ENCODE measurements around the gene FAM98C.

FAM98C gene

DNA sequence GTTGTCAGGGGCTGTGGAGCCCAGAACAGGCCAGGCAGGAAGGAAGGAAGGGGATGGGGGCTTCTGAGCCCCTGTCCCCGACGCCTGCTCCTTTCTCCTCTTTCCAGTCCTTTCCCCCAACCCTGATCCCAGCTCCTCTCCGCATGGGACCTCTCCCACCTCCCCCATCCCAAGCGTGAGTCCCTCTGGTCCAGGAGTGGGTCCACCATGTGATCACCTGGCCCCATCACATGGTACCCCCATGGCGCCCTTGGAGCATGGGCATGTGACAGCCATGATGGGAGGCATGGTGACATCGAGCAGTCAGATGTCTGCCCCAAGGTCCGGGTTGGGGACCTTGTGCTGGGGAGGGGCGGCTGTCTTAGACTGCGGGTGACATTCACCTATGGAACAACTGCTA lies 39.8 kb downstream of the FAM98C start:
- H3K36me3 Mint-ChIP-seq: no peaks in the 10 kb centered on the region
- no peak overlapping the region for H3K4me3 Mint-ChIP-seq
- peaks cover 5% of the 10 kb centered on the region for H3K27me3 Mint-ChIP-seq
- H3K4me1 Mint-ChIP-seq (ENCODE audit: low read depth): no peaks in the 10 kb centered on the region
- H3K9me3 Mint-ChIP-seq (ENCODE audit: low read depth): no peaks in the 10 kb centered on the region
- no peak overlapping the region for H3K27ac Mint-ChIP-seq

- Mint-ChIP-seq H3K9me3 (ENCODE audit: low read depth) (no peaks in the 10 kb centered on the region), H3K36me3 (no peaks in the 10 kb centered on the region), H3K4me3 (no peak overlapping the region), H3K4me1 (ENCODE audit: low read depth) (no peaks in the 10 kb centered on the region), H3K27ac (no peak overlapping the region), H3K27me3 (peaks cover 2% of the 10 kb centered on the region)
Measured at GRCh38 chr19:38443458-38443999, 40.6 kb downstream of the FAM98C start.

- H3K36me3 Mint-ChIP-seq: no peaks in the 10 kb centered on the region
- no peaks in the 10 kb centered on the region for H3K9me3 Mint-ChIP-seq (ENCODE audit: low read depth)
- H3K4me1 Mint-ChIP-seq (ENCODE audit: low read depth): no peaks in the 10 kb centered on the region
- no peak overlapping the region for H3K4me3 Mint-ChIP-seq
- H3K27ac Mint-ChIP-seq: no peak overlapping the region
- peaks cover 2% of the 10 kb centered on the region for H3K27me3 Mint-ChIP-seq
Measured at GRCh38 chr19:38444026-38444425, 41.1 kb downstream of the FAM98C start.

DNA sequence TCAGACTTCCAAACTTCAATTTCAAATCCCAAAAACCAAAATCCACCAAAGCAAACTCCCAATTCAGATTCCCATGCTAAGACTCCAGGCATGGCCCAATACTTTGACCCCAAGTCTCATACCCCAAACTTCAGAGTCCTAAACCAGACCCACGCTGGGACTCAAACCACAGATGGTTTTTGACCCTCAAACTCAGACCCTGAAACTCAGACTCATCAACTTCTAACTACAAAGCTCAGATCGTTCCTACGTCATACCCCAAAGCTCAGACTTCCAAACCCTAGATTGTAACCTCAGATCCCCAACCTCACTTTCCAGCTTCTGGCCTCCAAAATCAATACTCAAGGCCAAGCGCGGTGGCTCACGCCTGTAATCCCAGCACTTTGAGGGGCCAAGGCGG lies 42.5 kb downstream of the FAM98C start:
- H3K36me3 Mint-ChIP-seq: no peaks in the 10 kb centered on the region
- H3K27me3 Mint-ChIP-seq: peaks cover 2% of the 10 kb centered on the region
- no peaks in the 10 kb centered on the region for H3K4me1 Mint-ChIP-seq (ENCODE audit: low read depth)
- H3K9me3 Mint-ChIP-seq (ENCODE audit: low read depth): no peaks in the 10 kb centered on the region
- H3K4me3 Mint-ChIP-seq: no peak overlapping the region
- H3K27ac Mint-ChIP-seq: peak overlapping the region; percentile 37

DNA sequence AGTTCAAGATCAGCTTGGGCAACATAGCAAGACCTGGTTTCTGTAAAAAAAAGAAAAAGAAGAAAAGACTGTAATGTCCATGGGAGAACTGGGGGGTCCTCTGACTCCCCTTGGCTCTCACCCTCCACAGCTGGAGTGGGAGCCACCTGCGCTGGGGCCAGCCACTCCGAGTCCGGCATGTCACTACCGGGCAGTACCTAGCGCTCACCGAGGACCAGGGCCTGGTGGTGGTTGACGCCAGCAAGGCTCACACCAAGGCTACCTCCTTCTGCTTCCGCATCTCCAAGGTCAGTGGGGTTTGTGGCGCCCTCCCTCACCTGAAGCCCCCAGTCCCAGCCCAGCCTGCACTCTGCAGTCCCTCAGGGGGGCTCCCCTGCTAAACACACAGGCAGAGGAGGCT lies 45.3 kb downstream of the FAM98C start:
- Mint-ChIP-seq H3K36me3 (no peaks in the 10 kb centered on the region), H3K4me3 (no peak overlapping the region), H3K27ac (no peak overlapping the region), H3K4me1 (ENCODE audit: low read depth) (no peaks in the 10 kb centered on the region), H3K9me3 (ENCODE audit: low read depth) (no peaks in the 10 kb centered on the region), H3K27me3 (no peaks in the 10 kb centered on the region)

DNA sequence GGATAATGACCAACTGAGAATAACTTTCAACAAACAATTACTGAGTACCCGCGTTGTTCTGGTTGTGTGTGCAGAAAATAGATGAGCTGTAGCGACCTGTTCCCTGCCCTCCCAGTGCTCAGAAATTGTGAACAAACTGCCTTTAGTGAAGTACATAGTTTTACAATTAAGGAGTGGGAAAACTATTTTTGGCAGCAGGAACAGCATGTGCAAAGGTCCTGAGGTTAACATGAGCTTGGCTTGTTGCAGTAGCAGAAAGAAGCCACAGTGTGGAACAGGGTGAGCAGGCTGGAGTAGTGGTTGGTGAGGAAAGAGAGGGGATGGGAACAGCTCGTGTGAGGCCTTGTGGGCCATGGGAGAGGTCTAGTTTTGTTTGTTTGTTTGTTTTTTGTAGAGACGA lies 46.6 kb downstream of the FAM98C start:
- no peaks in the 10 kb centered on the region for H3K4me1 Mint-ChIP-seq (ENCODE audit: low read depth)
- no peaks in the 10 kb centered on the region for H3K9me3 Mint-ChIP-seq (ENCODE audit: low read depth)
- H3K36me3 Mint-ChIP-seq: no peaks in the 10 kb centered on the region
- no peak overlapping the region for H3K4me3 Mint-ChIP-seq
- no peaks in the 10 kb centered on the region for H3K27me3 Mint-ChIP-seq
- no peak overlapping the region for H3K27ac Mint-ChIP-seq

- H3K4me1 Mint-ChIP-seq (ENCODE audit: low read depth): no peaks in the 10 kb centered on the region
- no peaks in the 10 kb centered on the region for H3K36me3 Mint-ChIP-seq
- no peak overlapping the region for H3K27ac Mint-ChIP-seq
- H3K4me3 Mint-ChIP-seq: no peak overlapping the region
- no peaks in the 10 kb centered on the region for H3K27me3 Mint-ChIP-seq
- no peaks in the 10 kb centered on the region for H3K9me3 Mint-ChIP-seq (ENCODE audit: low read depth)
Measured at GRCh38 chr19:38451036-38451435, 48.1 kb downstream of the FAM98C start.

- no peaks in the 10 kb centered on the region for H3K27me3 Mint-ChIP-seq
- H3K4me1 Mint-ChIP-seq (ENCODE audit: low read depth): no peaks in the 10 kb centered on the region
- no peak overlapping the region for H3K27ac Mint-ChIP-seq
- H3K4me3 Mint-ChIP-seq: no peak overlapping the region
- no peaks in the 10 kb centered on the region for H3K36me3 Mint-ChIP-seq
- H3K9me3 Mint-ChIP-seq (ENCODE audit: low read depth): no peaks in the 10 kb centered on the region
Measured at GRCh38 chr19:38451629-38452028, 48.7 kb downstream of the FAM98C start.

DNA sequence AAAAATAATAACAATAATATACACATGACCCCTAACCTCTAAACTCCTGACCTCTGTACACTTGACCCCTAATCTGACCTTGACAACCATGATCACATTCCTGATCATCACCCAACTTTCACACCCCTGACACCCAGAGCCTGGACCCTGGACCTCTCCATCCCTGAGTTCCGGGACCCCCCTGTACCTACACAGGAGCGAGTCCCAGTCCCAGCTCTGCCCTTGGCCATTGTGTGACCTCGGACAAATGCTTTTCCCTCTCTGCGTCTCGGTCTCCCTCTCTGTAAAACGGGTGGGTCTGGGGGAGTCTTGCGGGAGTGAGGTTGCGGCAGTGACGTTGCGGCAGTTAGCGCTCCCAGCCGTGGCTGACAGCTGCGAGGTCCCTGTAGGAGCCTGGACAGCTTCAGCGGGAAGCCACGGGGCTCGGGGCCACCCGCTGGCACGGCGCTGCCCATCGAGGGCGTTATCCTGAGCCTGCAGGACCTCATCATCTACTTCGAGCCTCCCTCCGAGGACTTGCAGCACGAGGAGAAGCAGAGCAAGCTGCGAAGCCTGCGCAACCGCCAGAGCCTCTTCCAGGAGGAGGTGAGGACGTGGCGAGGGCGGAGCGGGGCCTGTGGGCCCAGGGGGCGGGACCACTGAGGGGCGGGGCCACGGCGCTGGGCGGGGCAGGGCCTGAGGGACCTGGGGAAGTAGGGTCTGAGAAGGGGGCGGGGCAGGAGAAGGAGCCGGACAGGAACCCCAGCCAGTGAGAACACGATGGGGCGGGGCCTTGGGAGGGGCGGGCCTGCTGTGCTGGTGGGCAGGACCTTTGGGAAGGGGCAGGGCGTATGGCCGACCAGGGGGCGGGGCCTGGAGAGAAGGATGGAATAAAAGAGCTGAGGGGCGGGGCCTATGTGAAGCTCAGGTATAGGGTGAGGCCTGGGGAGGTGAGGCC lies 49.8 kb downstream of the FAM98C start:
- no peaks in the 10 kb centered on the region for H3K27me3 Mint-ChIP-seq
- H3K27ac Mint-ChIP-seq: no peak overlapping the region
- no peaks in the 10 kb centered on the region for H3K36me3 Mint-ChIP-seq
- no peaks in the 10 kb centered on the region for H3K9me3 Mint-ChIP-seq (ENCODE audit: low read depth)
- H3K4me3 Mint-ChIP-seq: no peak overlapping the region
- no peaks in the 10 kb centered on the region for H3K4me1 Mint-ChIP-seq (ENCODE audit: low read depth)

- H3K27ac Mint-ChIP-seq: no peak overlapping the region
- H3K27me3 Mint-ChIP-seq: no peaks in the 10 kb centered on the region
- H3K9me3 Mint-ChIP-seq (ENCODE audit: low read depth): no peaks in the 10 kb centered on the region
- no peak overlapping the region for H3K4me3 Mint-ChIP-seq
- H3K36me3 Mint-ChIP-seq: no peaks in the 10 kb centered on the region
- no peaks in the 10 kb centered on the region for H3K4me1 Mint-ChIP-seq (ENCODE audit: low read depth)
Measured at GRCh38 chr19:38453596-38453995, 50.7 kb downstream of the FAM98C start.

- no peaks in the 10 kb centered on the region for H3K4me1 Mint-ChIP-seq (ENCODE audit: low read depth)
- H3K36me3 Mint-ChIP-seq: no peaks in the 10 kb centered on the region
- no peak overlapping the region for H3K27ac Mint-ChIP-seq
- H3K4me3 Mint-ChIP-seq: no peak overlapping the region
- peaks cover 6% of the 10 kb centered on the region for H3K27me3 Mint-ChIP-seq
- H3K9me3 Mint-ChIP-seq (ENCODE audit: low read depth): no peaks in the 10 kb centered on the region
Measured at GRCh38 chr19:38455031-38455430, 52.1 kb downstream of the FAM98C start.

DNA sequence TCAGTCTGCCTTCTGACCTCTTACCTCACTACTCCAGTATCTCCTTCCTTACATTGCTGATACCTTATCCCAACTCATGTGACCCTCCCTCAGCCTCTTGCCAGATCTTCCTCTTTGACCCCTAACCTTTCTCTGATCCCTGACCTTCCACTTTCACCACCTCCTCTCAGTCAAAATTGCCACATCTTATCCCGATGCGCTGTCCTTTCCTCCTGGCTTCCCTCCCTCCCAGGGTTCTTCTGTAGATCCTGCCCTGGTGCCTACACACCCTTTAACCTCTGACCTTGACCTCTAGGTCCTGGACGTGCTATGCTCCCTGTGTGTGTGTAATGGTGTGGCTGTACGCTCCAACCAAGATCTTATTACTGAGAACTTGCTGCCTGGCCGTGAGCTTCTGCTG lies 54.3 kb downstream of the FAM98C start:
- H3K9me3 Mint-ChIP-seq (ENCODE audit: low read depth): no peaks in the 10 kb centered on the region
- H3K4me1 Mint-ChIP-seq (ENCODE audit: low read depth): no peaks in the 10 kb centered on the region
- no peak overlapping the region for H3K27ac Mint-ChIP-seq
- no peaks in the 10 kb centered on the region for H3K36me3 Mint-ChIP-seq
- no peak overlapping the region for H3K4me3 Mint-ChIP-seq
- peaks cover 7% of the 10 kb centered on the region for H3K27me3 Mint-ChIP-seq

- Mint-ChIP-seq H3K27me3 (peaks cover 10% of the 10 kb centered on the region), H3K4me3 (no peak overlapping the region), H3K27ac (no peak overlapping the region), H3K36me3 (no peaks in the 10 kb centered on the region), H3K4me1 (ENCODE audit: low read depth) (no peaks in the 10 kb centered on the region), H3K9me3 (ENCODE audit: low read depth) (no peaks in the 10 kb centered on the region)
Measured at GRCh38 chr19:38457690-38458405, 55.0 kb downstream of the FAM98C start.

Measured in activated naive CD8-positive, alpha-beta T cell (primary cell).